RWPE1 (cell line): ENCODE data around the gene GGT5.
"Not testable (repeated sequence)": the region's sequence is repeated elsewhere in the genome, so short reads cannot be mapped to it uniquely, and the experiment has no call there.

ENCODE experiments used
- CTCF ChIA-PET: fragments of 350-600 bp; sonication (Branson Sonifier 250); formaldehyde crosslinking; extraction: SDS; loops from one replicate; lab custom pipeline; 2021; lab: Yijun Ruan, JAX
- POLR2A ChIA-PET: fragments of 400-600 bp; formaldehyde crosslinking; extraction: SDS; loops from one replicate; lab custom pipeline; 2020; ENCODE audit warnings: antibody characterized with exemption; ENCODE audit not compliant: low non-redundant PET; lab: Yijun Ruan, JAX
- DNase-seq: peaks from one replicate; pipeline ENCODE4 v3.0.0; 2012; ENCODE audit warnings: low spot score
- H3K27ac ChIP-seq: fragments of 450-650 bp; 2 replicates; pipeline ENCODE4 v1.5.1; 2017
- CTCF ChIP-seq: fragments of 450-650 bp; conservative IDR thresholded peaks from 2 replicates; pipeline ENCODE4 v1.5.1; 2017; ENCODE audit warnings: low read depth, mild to moderate bottlenecking

Gene GGT5

GRCh38 chr22:24216541-24217209 is 28.2 kb downstream of the GGT5 start:
- ChIA-PET POLR2A (no interaction called here), CTCF (no interaction called here)
- H3K27ac ChIP-seq, result no peak overlapping the region
- TF ChIP-seq CTCF, result no peak
- DNase-seq, result no peak

- ChIA-PET CTCF (interaction anchor here (0.7 kb wide), 1 partner anchor 25 kb away, joined by 3 read pairs; no protein-coding TSS in a partner anchor), POLR2A (no interaction called here)
- DNase-seq, result no peak
- TF ChIP-seq CTCF, result no peak
- H3K27ac ChIP-seq, result no peak overlapping the region
Measured at GRCh38 chr22:24214467-24215285, 30.2 kb downstream of the GGT5 start.

GRCh38 chr22:24213111-24213510 is 31.8 kb downstream of the GGT5 start:
- POLR2A ChIA-PET, CTCF ChIA-PET, H3K27ac ChIP-seq, DNase-seq: not testable (repeated sequence)

- CTCF ChIA-PET, POLR2A ChIA-PET, DNase-seq, H3K27ac ChIP-seq: not testable (repeated sequence)
Measured at GRCh38 chr22:24211716-24212115, 33.2 kb downstream of the GGT5 start.

GRCh38 chr22:24210409-24210808 is 34.5 kb downstream of the GGT5 start:
- POLR2A ChIA-PET, DNase-seq: not testable (repeated sequence)
- CTCF ChIA-PET, result interaction anchor here (0.6 kb wide), 2 partner anchors 9 to 300 kb away, joined by 3 read pairs; no protein-coding TSS in a partner anchor
- H3K27ac ChIP-seq, result peak overlapping the region; percentile 18; the same call in 1 of the 2 replicates

- TF ChIP-seq CTCF, result no peak
- ChIA-PET CTCF (interaction anchor here (0.6 kb wide), 1 partner anchor 9 kb away, joined by 3 read pairs; no protein-coding TSS in a partner anchor), POLR2A (no interaction called here)
- H3K27ac ChIP-seq, result peak overlapping the region; percentile 92; the same call in 1 of the 2 replicates
- DNase-seq, result no peak
Measured at GRCh38 chr22:24209687-24210086, 35.2 kb downstream of the GGT5 start.

GRCh38 chr22:24209016-24209415 is 35.9 kb downstream of the GGT5 start:
- H3K27ac ChIP-seq, result peak overlapping the region; percentile 92
- ChIA-PET CTCF (no interaction called here), POLR2A (no interaction called here)
- no peak for DNase-seq
- TF ChIP-seq CTCF, result no peak
